KBM-7 (cell line): ENCODE data around the gene CDK18.

Source experiments
- DNase-seq: peaks from one replicate; pipeline ENCODE4 v3.0.0-alpha.2; 2015
- in situ Hi-C: fragments of 300-500 bp; cut with MboI; formaldehyde crosslinking; loops from 2 replicates; pipeline ENCODE4 v1.14.3; 2020; ENCODE audit warnings: low sequenced_read_pairs, low pct_unique_long_range_greater_than_20kb, mixed read lengths

Gene CDK18

DNA sequence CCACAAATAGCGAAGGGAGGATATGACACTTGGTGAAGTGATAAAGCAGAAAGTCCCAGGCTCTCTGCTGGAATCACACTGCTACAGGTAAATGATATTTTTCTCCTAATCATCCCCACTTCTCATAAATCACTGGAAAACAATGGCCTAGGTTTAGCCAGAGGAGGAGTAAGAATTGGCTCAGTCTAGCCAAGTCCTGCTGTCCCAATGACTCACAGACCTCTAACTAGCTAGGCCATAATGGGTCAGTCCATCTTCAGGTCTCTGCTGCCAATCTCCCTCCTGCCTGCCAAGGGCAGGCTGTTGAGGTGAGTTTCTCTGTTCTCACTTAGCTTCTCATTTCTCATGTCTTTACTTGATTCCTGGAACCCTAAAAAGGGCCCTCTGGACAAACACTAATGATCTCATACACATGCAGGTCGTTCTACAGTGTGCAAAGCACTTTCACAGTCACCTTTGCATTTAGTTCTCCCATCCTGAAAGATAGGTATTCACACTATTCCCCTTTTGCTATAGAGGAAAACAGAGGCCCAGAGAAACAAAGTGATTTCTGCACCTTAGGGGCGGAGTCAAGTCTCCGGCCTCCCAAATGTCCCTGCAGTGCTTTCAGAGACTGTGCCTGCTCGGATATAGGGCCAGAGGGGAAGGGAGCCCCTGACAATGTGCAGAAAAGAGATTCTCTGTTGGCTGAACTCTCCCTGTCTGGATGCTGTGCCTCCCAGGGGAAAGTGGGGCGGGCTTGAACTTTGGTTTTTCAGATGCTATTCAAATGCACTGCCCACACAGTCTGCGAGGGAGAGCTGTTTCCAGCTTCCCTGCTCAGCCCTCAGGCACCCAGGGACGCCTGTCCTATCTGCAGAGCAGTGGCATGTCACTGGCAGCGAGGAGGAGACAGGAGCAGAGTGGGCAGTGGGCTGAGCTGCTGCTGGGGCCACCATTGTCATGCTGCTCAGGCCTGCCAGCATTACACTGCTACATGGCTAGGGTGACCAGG, 3.9 kb upstream of the CDK18 start:
- DNase-seq, result no peak

DNA sequence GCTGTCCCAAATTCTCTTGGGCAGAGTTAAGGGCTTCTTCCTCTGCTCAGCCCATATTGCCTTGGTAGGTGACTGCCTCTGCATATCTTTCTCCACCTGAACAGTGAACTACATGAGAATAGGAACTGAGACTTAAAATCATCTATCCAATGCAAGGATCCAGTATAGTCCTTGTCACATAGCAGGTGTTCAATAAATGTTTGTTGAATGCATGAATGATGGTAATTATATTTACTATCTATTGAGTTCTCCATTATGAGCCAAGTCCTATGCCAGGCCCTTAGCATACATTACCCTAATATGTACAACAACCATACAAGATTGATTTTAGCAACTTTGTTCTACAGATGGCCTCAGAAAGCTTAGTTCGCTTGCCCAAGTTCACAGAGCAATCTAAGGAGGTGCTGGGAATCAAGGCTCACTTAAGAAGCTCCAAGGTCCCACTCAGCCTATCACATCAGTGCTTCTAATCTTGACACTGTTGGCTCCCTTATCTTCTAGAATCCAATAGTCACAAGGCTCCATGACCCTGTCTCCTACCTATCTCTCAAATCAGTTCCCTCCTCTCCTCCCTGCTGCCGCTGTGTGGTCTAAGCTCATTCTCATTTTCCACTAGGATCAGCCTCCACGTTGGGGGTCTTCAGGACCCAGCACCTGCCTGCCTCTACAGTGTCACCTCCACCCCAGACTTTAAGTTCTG, 2.2 kb upstream of the CDK18 start:
- no peak for DNase-seq
- in situ Hi-C loops, result no loop called here

More for the DNA sequence above, 3.9 kb upstream of the CDK18 start:
- in situ Hi-C loops, result no loop called here

DNA sequence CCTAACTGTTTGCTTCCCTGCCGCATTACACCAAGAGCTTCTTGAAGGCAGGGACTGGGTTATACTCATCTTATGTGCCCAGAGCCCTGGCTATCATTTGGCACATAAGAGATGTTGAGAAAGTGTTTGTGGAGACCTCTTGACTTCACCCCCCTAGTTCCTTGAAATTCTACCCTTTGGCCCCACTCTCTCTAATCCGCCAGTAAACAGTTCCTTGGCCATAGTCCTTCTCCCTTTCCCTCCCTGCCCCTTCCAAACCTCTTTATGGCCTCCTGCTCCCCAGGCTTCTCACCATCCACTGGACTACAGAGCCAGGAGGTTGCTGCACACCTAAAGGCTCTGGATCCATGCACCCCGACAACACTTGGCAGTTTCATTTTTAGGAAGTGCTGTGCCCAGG, 1.5 kb upstream of the CDK18 start:
- in situ Hi-C loops, result no loop called here
- no peak for DNase-seq

DNA sequence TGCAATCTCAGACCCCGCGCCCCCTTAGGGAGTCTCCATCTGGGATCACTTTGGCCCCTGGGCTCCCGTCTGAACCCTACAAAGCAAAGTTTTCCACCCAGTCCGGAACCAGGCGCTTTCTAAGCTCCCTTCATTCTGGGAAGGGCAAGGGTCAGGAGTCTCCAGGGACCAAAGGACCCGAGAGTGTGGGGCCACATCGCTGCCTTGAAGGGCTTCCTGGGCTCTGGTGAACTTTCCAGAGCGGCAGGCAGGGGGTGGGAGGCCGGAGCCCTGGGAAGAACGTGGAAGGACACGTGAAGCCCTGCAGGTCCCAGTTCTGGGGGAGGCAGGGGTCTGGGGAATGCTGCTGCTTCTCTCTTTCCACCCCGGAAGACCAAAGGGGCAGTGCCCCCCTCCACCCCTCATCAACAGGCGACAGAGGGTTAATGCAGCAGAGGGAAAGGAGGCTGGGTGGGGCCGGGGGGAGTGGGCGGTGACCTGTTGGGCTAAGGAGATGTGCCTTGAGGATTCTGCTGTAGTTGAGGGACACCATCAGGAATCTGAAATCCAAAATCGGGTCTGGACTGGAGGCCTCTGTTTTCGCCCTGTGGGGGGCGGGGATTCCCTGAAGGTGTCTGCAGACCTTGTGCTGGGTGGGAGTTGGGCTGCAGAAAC, 734 bp downstream of the CDK18 start:
- no peak for DNase-seq
- in situ Hi-C loops, result no loop called here

DNA sequence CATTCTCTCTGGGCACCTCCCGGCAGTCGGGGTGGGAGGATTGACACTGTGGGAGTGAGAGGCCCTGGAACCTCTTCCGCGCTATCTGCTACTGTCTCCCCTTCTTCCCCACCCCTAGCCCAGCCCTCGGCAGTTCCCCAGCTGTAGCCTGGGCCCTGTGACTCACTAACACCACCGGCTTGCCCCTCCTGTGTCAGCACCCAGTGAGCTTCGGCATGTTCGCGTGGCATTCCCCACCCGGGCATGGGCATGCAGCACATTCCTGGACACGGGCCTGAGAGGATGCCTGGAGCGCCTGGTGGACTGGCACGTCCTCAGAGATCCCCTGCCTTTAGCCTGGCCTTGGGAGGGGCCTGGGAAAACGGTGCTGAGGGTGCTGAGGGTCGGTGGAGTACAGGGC, 1.3 kb downstream of the CDK18 start:
- in situ Hi-C loops, result no loop called here
- no peak for DNase-seq

DNA sequence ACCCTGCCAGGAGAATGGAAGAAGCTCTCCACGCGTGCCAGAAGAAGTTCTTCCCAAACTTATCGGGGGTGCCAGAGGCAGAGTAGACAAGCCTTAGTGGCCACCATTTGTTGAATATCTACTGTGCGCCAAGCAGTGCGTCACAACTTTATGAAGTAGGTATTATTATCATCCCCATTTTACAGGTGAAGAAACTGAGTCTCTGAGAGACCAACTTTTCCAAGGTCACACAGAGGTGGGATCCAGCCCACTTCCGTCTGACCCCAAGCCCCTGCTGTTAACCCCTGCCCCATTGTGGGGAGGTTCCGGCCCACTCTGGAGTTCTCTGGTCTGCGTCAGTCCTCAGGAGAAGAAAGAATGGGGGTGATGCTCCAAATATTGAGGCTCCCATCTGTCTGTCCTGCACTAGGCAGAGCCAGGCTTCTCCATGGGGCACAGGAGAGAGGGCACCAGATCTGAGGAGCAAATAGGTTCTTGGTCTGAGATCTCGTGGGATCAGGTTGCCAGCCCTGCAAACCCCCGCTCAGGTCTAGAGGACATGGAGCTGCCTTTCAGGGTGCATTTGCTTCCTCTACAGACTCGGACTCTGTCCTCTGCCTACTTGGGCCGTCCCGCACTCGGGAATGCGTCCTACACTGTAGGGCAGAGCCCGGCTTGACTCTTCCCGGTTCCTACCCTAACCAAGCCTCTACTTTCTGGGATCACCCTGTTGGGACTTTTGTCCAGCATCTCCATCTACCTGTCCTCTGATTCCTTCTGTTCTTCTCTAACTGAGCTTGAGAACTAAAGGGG, 2.1 kb downstream of the CDK18 start:
- in situ Hi-C loops, result no loop called here
- DNase-seq, result no peak

DNA sequence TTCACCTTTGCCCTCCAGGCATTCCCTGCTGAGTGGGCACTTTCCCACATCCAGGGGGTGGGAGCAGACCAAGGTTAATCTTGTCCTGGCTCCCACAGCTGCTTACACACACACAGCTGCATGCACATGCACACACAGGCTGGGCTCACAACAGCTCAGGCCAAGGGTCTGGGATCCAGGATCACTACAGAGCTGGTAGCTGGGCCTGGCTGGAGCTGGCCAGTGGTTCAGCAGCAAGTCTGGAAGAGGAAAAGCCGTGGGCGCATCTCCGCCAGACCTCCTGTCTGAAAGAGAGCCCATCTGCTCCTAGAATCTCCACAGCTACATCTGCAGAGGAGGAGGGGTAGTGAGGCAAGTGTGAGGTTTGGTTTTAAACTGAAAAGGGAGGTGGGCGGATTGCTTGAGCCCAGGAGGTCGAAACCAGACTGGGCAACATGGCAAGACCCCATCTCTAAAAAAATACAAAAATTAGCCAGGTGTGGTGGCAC, 3.8 kb downstream of the CDK18 start:
- no peak for DNase-seq
- in situ Hi-C loops, result no loop called here

DNA sequence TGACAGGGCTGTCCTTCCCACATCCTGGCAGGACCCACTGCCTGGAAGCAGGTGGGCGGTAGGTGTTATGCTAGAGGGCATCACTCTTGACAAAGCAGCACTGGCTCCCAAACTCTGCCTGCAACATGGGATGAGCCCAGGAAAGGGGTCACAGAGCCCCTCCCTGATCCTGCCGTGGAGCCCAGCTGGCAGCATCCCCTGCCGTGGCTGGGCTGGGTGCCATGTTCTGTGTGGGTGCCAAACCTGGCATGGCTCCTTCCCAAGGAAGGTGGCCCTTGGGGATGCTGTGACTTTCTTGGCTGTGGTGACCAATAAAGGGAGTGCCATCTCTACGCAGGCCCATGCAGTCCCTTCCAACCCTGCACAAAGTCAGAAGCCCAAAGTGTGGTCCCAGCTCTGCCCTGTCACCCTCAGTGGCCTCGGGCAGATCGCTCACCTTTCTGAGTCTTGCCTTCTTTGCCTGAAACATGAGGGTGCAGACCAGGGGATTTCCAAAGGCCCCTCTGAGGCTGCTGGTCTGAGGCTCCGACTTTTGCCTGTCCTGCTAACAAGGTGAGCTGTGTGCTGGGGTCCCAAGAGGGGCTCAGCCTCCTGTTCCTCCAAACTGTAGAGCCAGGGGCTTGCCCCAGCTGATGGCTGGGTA, 6.0 kb downstream of the CDK18 start:
- in situ Hi-C loops, result no loop called here
- DNase-seq, result no peak

DNA sequence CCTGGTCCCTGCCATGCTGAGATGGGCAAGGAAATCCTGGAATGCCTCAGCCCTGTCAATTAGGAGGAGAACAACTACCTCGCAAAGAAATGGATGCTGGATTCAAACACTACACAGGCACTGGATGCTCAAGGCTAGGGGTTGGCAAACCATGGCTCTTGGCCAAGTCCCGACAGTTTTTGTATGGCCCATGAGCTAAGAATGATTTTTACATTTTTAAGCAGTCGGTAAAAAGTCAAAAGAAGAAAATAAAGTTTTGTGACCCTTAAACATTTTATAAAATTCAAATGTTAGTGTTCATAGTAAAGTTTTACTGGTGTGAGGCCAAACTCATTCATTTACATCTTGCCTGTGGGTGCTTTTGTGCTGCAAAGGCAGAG, 6.5 kb downstream of the CDK18 start:
- in situ Hi-C loops, result no loop called here
- DNase-seq, result no peak

DNA sequence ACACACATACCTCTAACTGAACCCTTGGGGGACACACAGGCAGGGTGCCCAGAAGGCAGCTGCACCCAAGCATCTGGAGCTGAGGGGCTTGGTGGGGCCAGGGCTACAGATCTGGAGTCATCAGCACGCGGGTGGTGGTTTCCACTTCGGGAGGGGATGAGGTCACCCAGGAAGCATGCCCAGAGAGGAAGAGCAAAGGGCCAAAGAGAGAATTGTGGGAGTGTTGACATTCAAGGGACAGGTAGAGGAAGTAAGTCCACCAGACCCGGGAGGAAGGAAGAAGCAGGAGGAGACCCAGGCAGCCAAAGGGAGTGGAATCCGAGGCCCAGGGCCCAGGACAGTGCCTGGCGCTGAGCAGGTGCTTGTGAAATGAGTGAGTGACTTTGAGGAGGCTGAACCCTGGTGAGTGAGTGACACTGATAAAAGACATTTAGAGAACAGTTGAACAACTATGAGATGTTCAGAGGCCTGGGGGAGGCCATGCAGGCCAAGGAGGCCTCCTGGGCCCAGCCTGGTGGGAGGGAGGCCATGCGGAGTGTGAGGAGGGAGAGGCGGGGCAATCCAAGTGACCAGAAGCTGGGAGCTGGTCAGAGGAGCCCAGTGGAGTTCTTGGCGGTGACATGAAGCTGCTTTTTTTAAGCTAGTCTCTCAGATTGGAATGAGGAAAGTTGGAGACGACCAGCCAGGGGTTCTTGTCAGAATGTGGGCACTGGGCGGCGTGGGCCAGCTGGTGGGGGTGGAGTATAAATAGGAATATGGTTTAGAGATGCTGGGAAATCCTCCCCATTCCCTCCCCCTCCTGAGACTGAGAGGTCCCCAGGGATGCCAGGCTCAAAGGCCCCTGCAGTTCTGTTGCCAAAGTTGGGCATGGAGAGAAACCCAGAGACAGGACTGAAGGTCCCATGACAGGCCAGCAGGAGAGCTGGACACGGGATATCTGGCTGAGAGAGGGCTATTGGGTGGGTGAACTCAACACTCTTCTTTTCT, 7.9 kb downstream of the CDK18 start:
- peak; percentile 16 for DNase-seq
- in situ Hi-C loops, result no loop called here

DNA sequence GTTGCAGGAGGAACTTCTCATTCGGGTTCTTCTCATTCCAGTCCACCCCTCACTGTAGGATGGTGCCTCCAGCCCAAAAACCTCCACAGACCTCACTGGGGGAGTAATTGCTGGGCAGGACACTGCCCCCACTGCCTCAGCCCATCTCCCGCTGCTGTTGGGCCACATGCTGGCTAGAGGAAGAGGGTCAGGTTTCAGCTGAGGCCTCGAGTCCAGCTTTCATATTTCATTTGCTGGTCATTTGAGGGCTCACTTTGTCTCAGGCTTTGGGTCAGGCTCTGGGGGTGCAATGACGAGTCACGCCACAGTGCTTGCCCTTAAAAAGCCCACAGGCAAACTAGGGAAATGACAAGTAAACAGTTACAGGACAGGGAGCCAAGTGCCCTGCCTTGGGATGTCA, 9.3 kb downstream of the CDK18 start:
- DNase-seq, result no peak
- in situ Hi-C loops, result no loop called here

DNA sequence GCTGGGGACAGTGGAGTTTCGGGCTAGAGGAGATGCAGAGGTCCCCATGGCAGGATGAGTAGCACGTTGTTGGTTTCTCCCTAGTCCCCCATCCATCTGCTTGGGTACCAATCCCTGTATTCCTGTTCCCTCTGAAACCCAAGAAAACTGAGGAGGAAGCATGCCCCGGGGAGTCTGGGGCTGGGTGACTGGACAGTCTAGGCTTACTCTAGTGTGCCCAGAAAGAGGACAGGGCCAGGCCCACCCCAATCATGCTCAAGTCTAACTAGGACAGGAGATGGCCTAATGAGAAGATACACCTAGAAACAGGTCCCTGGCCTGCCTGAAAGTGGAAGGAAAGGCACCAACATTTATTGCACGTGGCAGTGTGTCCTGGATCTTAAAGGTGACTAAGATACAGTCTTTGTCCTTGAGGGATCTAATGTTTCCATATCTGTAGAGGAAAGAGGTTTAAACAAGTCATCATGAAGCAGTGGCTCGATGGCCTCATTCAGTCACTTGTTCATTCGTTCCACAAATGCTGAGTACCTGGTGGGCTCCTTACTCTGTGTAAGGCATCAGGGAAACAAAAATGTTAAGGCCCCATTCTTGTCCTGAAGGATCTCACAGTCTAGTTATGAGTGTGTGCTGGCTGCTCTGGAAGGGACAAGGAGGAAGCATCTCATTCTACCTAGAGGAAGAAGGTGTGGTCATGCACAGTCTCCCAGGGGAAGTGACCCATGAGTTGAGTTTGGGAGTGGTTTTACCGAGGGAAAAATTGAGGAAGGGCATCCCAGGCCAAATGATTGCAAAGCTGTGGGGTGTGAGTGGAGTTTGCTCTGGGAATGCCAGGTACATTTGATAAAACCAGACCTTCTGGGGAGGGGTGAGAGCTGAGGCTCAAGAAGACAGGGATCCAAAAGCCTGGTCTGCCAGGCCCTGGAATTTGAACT, 10.0 kb downstream of the CDK18 start:
- in situ Hi-C loops, result no loop called here
- DNase-seq, result no peak

DNA sequence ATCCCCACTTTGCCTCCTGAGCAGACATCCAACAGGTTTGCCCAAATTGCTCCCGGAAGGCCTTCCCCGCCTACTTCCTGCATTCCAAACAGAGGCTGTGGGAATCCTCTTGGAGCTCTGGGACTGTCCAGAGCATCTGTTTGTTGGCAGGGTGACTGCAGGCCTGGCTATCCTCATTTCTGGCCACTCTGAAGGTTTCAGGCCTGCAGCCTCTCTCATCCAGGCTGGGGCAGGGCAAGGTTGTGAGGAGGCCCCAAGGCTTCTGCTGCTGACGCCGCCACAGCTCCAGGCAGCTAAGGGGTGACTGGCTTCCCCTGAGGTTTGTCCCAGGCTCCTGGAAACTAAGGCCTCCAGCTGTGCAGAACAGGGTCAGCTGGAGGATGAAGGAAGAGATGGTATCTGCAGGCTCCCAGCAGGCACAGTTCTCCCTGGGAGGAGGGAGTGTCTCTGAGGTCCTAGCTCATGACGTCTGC, 11.3 kb downstream of the CDK18 start:
- DNase-seq, result no peak
- in situ Hi-C loops, result no loop called here

DNA sequence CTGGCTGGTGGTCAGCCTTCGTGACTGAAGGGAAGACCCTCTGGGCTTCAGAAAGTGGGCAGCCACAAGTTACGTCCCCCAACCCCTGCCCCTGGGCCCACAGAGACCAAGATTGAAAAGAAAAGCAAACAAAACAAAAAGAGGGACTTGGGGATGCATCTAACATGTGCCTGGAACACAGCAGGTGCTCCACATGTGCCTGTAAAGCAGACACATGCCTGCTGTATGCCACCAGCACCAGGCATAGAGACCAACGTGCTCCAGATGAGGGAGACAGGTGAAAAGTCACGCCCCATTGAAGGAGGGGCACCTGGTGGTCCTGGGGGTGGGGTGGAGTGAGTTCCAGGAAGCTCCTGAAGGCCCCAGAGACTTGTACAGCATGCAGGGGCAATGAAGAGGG, 11.9 kb downstream of the CDK18 start:
- DNase-seq, result no peak
- in situ Hi-C loops, result no loop called here

DNA sequence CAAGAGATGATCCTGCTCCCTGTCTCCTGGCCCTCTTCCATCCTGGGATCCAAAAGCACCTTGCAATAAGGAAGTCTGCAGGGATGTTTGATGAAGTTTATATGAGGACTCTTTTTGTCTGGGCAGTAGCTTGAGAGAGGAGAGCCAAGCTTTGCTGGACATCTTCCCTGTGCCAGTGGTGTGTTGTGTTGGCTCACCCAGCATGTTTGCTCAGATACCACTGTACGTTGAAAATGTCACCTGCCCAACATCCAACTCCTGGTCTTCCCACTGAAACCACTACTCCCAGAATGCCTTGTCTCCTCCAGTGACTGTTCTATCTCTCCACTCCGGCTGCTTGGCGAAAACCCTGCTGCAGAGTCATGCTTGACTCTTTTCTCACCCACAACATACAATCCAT, 12.8 kb downstream of the CDK18 start:
- DNase-seq, result no peak

DNA sequence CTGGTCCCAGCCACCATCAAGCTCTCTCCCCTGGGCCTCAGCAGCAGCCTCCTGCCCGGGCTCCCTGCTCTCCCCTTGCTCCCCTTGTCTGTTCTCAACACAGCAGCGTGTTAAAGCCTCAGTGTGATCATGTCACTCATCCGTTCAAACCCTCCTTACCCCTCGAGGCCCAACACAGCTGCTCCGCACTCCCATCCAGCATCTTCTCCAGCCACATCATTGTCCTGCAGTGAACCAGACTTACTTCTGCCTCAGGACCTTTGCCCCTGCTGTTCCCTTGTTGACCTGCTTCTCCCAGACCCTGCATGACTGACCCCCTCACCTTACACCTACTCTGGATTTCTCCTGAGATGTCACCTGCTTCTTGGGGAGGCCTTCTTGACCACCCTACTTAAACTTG, 13.3 kb downstream of the CDK18 start:
- in situ Hi-C loops, result no loop called here

More for the DNA sequence above, 12.8 kb downstream of the CDK18 start:
- in situ Hi-C loops, result no loop called here

More for the DNA sequence above, 13.3 kb downstream of the CDK18 start:
- no peak for DNase-seq
